ENCODE measurements around the gene ANKRD27.

- TF ChIP-seq CEBPB (IDR thresholded peaks at IDR 0.05; ENCODE audit: low read depth), result no peak
- TF ChIP-seq CTCF (IDR thresholded peaks at IDR 0.05 in 2 of 3, conservative IDR thresholded peaks at IDR 0.05 in 1 of 3; ENCODE audit: borderline replicate concordance in 1 of 3, insufficient read depth in 1 of 3, low read depth in 2 of 3, low read length in 2 of 3), result no peak
- no peak for TF ChIP-seq POLR2A (IDR thresholded peaks at IDR 0.05; ENCODE audit: borderline replicate concordance, extremely low read depth, insufficient read depth, insufficient read length)
- TF ChIP-seq ATF3 (IDR thresholded peaks at IDR 0.05), result no peak
- TF ChIP-seq TCF7L2 (IDR thresholded peaks at IDR 0.05; ENCODE audit: borderline replicate concordance, extremely low read depth, insufficient read depth, insufficient read length), result no peak
- TF ChIP-seq POLR2AphosphoS5 (IDR thresholded peaks at IDR 0.05; ENCODE audit: low read depth, low read length), result no peak
- TF ChIP-seq EZH2 (IDR thresholded peaks at IDR 0.05), result no peak
- no peak for TF ChIP-seq FOSL1 (IDR thresholded peaks at IDR 0.05; ENCODE audit: low read depth)
- no peak for TF ChIP-seq ZFX (IDR thresholded peaks at IDR 0.05)
- TF ChIP-seq SP1 (IDR thresholded peaks at IDR 0.05; ENCODE audit: low read depth), result no peak
- TF ChIP-seq EZH2phosphoT487 (IDR thresholded peaks at IDR 0.05; ENCODE audit: borderline replicate concordance), result no peak
- no peak for TF ChIP-seq RAD21 (IDR thresholded peaks at IDR 0.05; ENCODE audit: low read depth)
These were observed 94.6 kb downstream of the ANKRD27 start for GRCh38 chr19:32580353-32580900.
